Activated CD4-positive, alpha-beta T cell treated with anti-CD3 and anti-CD28 coated beads, Interleukin-2, amount 50 U/mL, for 24 hours (primary cell): ENCODE results near the gene NDUFS7.

ENCODE experiments used
- DNase-seq, 2 donors: peaks; one replicate each; pipeline ENCODE4 v3.0.0-alpha.2; 2020; ENCODE audit warnings: low read depth in 1 of 2, low spot score in 1 of 2

NDUFS7 gene

GRCh38 chr19:1384478-1385110 lies 887 bp downstream of the NDUFS7 start:
- DNase-seq, result no peak

GRCh38 chr19:1385816-1386215 lies 2.1 kb downstream of the NDUFS7 start:
- no peak for DNase-seq

- DNase-seq, result no peak
These were observed 3.4 kb downstream of the NDUFS7 start for GRCh38 chr19:1386945-1387683.

- DNase-seq, result no peak
These were observed 4.3 kb downstream of the NDUFS7 start for GRCh38 chr19:1387684-1388636.

- DNase-seq, result no peak
These were observed 4.9 kb downstream of the NDUFS7 start for GRCh38 chr19:1388637-1389026.

- no peak for DNase-seq
These were observed 5.6 kb downstream of the NDUFS7 start for GRCh38 chr19:1389033-1389940.

GRCh38 chr19:1390890-1391423 lies 7.2 kb downstream of the NDUFS7 start:
- DNase-seq, result no peak

- DNase-seq, result no peak
These were observed 8.7 kb downstream of the NDUFS7 start for GRCh38 chr19:1392407-1392806.

GRCh38 chr19:1392939-1393530 lies 9.3 kb downstream of the NDUFS7 start:
- DNase-seq, result no peak

- DNase-seq, result no peak
These were observed 10.1 kb downstream of the NDUFS7 start for GRCh38 chr19:1393841-1394240.

GRCh38 chr19:1394252-1395193 lies 10.8 kb downstream of the NDUFS7 start:
- no peak for DNase-seq

GRCh38 chr19:1395194-1396018 lies 11.7 kb downstream of the NDUFS7 start:
- DNase-seq, result no peak

- no peak for DNase-seq
These were observed 12.5 kb downstream of the NDUFS7 start for GRCh38 chr19:1396019-1396767.

GRCh38 chr19:1396768-1397679 lies 13.3 kb downstream of the NDUFS7 start:
- DNase-seq, result no peak

- DNase-seq, result no peak
These were observed 14.1 kb downstream of the NDUFS7 start for GRCh38 chr19:1397838-1398237.

- no peak for DNase-seq
These were observed 15.4 kb downstream of the NDUFS7 start for GRCh38 chr19:1399079-1399478.
